Neural crest cell (in vitro differentiated cells): Measurements from ENCODE around the gene CRYL1. TPM values are rescaled to one million over a fixed set of nuclear protein-coding genes. Genes with fewer than 3 reads are reported as not detected.

ENCODE experiments used
- DNase-seq: peaks from one replicate; pipeline ENCODE4 v3.0.0; 2021; ENCODE audit warnings: low read depth, mixed read lengths, low spot score
- H3K27ac Mint-ChIP-seq: one replicate; pipeline ENCODE4 v1.8.0; 2021; ENCODE audit warnings: mild to moderate bottlenecking, mixed read lengths; ENCODE audit not compliant: unreplicated experiment
- H3K27me3 Mint-ChIP-seq: 2 replicates; pipeline ENCODE4 v1.8.0; 2021; ENCODE audit warnings: low read depth, mild to moderate bottlenecking, mixed read lengths
- H3K36me3 Mint-ChIP-seq: 2 replicates; pipeline ENCODE4 v1.8.0; 2021; ENCODE audit warnings: low read depth, mild to moderate bottlenecking, mixed read lengths
- H3K4me1 Mint-ChIP-seq: 2 replicates; pipeline ENCODE4 v1.8.0; 2021; ENCODE audit warnings: mixed read lengths
- H3K4me3 Mint-ChIP-seq: one replicate; pipeline ENCODE4 v1.8.0; 2021; ENCODE audit warnings: mild to moderate bottlenecking, mixed read lengths
- H3K9me3 Mint-ChIP-seq: 2 replicates; pipeline ENCODE4 v1.8.0; 2021; ENCODE audit warnings: mixed read lengths
- CTCF ChIP-seq: fragments of 200-600 bp; sonication (generic); conservative IDR thresholded peaks from 2 replicates; pipeline ENCODE4 v1.5.0; 2021; ENCODE audit warnings: antibody characterized with exemption, mild to moderate bottlenecking
- total RNA-seq: library from RNA; stranded (reverse); gene quantifications from 2 replicates; pipeline ENCODE4 v1.2.1, GENCODE V29; 2021

The CRYL1 gene
- total RNA-seq, 1 donor from 2014 or later, result 19.9 TPM

- Mint-ChIP-seq H3K4me3 (peak overlapping the region; percentile 84), H3K36me3 (no peaks in the 10 kb centered on the region), H3K9me3 (no peaks in the 10 kb centered on the region), H3K4me1 (peaks cover 26% of the 10 kb centered on the region), H3K27ac (no peak overlapping the region), H3K27me3 (peaks cover 22% of the 10 kb centered on the region)
- DNase-seq, result no peak
- no peak for TF ChIP-seq CTCF
Observed at GRCh38 chr13:20526664-20527063, 1.0 kb upstream of the CRYL1 start.

- peaks cover 22% of the 10 kb centered on the region for H3K27me3 Mint-ChIP-seq
Observed at GRCh38 chr13:20525144-20525600, 485 bp downstream of the CRYL1 start.

GRCh38 chr13:20521364-20522115, 4.1 kb downstream of the CRYL1 start:
- Mint-ChIP-seq H3K27ac (no peak overlapping the region), H3K4me1 (peaks cover 17% of the 10 kb centered on the region), H3K36me3 (peaks cover 6% of the 10 kb centered on the region), H3K4me3 (no peak overlapping the region), H3K27me3 (peaks cover 8% of the 10 kb centered on the region), H3K9me3 (peaks cover 3% of the 10 kb centered on the region)
- no peak for DNase-seq
- no peak for TF ChIP-seq CTCF

More at GRCh38 chr13:20525144-20525600, 485 bp downstream of the CRYL1 start:
- TF ChIP-seq CTCF, result no peak
- no peak for DNase-seq
- Mint-ChIP-seq H3K4me1 (peaks cover 26% of the 10 kb centered on the region), H3K9me3 (no peaks in the 10 kb centered on the region), H3K36me3 (no peaks in the 10 kb centered on the region), H3K27ac (no peak overlapping the region), H3K4me3 (peak overlapping the region; percentile 90)

- TF ChIP-seq CTCF, result no peak
- Mint-ChIP-seq H3K9me3 (peaks cover 3% of the 10 kb centered on the region), H3K27me3 (peaks cover 4% of the 10 kb centered on the region), H3K4me1 (peaks cover 9% of the 10 kb centered on the region), H3K4me3 (no peak overlapping the region), H3K36me3 (peaks cover 6% of the 10 kb centered on the region), H3K27ac (no peak overlapping the region)
- no peak for DNase-seq
Observed at GRCh38 chr13:20519875-20520274, 5.8 kb downstream of the CRYL1 start.

- Mint-ChIP-seq H3K27ac (peak overlapping the region; percentile 40), H3K27me3 (no peaks in the 10 kb centered on the region), H3K9me3 (peaks cover 3% of the 10 kb centered on the region), H3K4me3 (no peak overlapping the region), H3K4me1 (peaks cover 4% of the 10 kb centered on the region), H3K36me3 (peaks cover 6% of the 10 kb centered on the region)
- TF ChIP-seq CTCF, result no peak
- DNase-seq, result no peak
Observed at GRCh38 chr13:20518660-20519100, 7.0 kb downstream of the CRYL1 start.
